Measurements from ENCODE around the gene PGA5. TPM values are rescaled to one million over a fixed set of nuclear protein-coding genes. Genes with fewer than 3 reads are reported as not detected.
"Not testable (repeated sequence)": the region's sequence is repeated elsewhere in the genome, so short reads cannot be mapped to it uniquely, and the experiment has no call there.

Gene PGA5
- total RNA-seq, 4 donors from 2014 or later: 0.55 to 15.0 TPM; not detected in 2

DNA sequence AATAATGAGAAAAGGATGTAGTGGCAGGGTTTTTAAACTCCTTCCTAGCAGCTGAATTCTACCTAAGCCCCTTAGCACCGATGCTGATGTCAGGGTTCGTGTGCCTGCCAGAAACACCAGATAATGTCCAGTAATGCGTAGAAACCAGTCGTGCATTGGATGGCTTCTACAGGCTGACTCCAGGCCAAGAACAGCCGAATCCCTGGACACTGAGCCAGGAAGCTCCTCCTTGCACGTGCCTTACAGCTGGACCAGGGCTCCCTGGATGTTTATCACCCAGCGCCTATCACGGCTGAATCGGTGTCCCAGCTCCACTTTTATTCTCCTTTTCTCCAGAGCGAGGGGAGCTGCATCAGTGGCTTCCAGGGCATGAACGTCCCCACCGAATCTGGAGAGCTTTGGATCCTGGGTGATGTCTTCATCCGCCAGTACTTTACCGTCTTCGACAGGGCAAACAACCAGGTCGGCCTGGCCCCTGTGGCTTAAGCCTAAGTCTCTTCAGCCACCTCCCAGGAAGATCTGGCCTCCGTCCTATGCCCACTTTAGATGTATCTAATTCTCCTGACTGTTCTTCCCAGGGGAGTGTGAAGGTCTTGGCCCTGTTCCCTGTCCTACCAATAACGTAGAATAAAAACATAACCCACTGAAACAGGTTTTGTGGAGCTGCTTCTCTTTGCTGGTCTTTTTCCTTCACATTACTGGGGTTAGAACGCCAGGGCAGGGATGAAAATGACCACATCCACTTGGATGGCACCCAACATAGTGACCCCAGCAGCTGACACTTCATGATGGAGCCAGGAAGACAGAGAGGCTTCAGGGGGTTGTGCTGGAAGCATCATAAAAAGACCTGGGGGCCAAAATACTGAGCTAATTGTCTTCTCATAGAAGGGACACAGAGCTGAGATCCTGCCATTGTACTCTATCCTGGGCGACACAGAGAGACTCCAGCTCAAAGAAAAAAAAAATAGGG, 10.1 kb downstream of the PGA5 start:
- H3K36me3 ChIP-seq; intact Hi-C loops (cut with DNase I; ENCODE audit: low total_unique reads); DNase-seq; H3K9me3 ChIP-seq; H3K27me3 ChIP-seq; H3K27ac ChIP-seq; H3K4me3 ChIP-seq; H3K4me1 ChIP-seq: not testable (repeated sequence)
- WGBS, 2 donors (ENCODE audit: low coverage in 1 of 2): 83 to 92% methylated on average over 7 to 20 of the region's 20 CpGs
- in situ Hi-C loops (cut with MboI; ENCODE audit: low pct_ligation_motif_present in 1 of 4, low pct_unique_long_range_greater_than_20kb in 1 of 4, low sequenced_read_pairs in 3 of 4): loop anchor here in 1 of 4 donors (25.0 kb wide), 1 partner anchor 136 kb away; the partner anchor contains the start of gene TMEM216

GRCh38 chr11:61252332-61252731, 11.4 kb downstream of the PGA5 start:
- H3K27ac ChIP-seq; H3K4me1 ChIP-seq; H3K36me3 ChIP-seq; H3K9me3 ChIP-seq; H3K4me3 ChIP-seq; H3K27me3 ChIP-seq; DNase-seq; intact Hi-C loops (cut with DNase I; ENCODE audit: low total_unique reads): not testable (repeated sequence)
- 13% methylated on average over 1 of the region's 1 CpG; no CpG with 5 or more reads in 1 of the 2 donors for WGBS, 2 donors (ENCODE audit: low coverage in 1 of 2)
- in situ Hi-C loops (cut with MboI; ENCODE audit: low pct_ligation_motif_present in 1 of 4, low pct_unique_long_range_greater_than_20kb in 1 of 4, low sequenced_read_pairs in 3 of 4): loop anchor here in 1 of 4 donors (25.0 kb wide), 1 partner anchor 135 kb away; the partner anchor contains the start of gene TMEM216

DNA sequence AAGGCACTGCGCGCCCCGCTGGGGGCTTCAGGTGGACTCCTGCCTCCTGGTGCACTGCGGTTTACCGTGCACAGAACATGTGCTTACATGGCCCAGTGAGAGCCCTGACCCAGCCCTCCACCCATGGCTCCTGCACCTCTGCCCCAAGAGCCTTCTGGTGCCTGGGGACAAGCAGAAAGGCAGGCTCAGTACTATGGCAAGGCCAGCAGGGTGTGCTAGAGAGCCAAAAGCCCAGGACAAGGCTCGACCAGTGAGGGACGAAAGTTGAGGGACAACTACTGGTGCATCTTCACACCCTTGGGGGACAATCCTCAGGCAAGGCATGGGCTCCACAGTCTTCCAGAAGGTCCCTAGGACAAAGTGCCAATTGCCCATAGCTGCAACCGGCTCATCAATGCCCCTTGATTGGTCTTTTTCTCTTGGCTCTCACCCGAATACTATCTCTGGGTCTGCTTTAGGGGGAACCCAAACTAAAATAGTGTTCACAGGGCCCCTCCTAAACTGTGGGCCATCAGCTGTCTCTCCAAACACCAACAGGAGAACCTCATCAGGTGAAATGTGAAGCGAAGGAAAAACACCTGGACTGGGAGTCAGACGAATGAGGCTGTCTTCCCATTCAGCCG, 13.5 kb downstream of the PGA5 start:
- H3K4me1 ChIP-seq: no peaks in the 10 kb centered on the region
- TF ChIP-seq, protein P1, sequence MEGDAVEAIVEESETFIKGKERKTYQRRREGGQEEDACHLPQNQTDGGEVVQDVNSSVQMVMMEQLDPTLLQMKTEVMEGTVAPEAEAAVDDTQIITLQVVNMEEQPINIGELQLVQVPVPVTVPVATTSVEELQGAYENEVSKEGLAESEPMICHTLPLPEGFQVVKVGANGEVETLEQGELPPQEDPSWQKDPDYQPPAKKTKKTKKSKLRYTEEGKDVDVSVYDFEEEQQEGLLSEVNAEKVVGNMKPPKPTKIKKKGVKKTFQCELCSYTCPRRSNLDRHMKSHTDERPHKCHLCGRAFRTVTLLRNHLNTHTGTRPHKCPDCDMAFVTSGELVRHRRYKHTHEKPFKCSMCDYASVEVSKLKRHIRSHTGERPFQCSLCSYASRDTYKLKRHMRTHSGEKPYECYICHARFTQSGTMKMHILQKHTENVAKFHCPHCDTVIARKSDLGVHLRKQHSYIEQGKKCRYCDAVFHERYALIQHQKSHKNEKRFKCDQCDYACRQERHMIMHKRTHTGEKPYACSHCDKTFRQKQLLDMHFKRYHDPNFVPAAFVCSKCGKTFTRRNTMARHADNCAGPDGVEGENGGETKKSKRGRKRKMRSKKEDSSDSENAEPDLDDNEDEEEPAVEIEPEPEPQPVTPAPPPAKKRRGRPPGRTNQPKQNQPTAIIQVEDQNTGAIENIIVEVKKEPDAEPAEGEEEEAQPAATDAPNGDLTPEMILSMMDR (IDR thresholded peaks at IDR 0.05): peak; percentile 65 to 87 (median 84)
- TF ChIP-seq EP300 (IDR thresholded peaks at IDR 0.05; ENCODE audit: low read depth) (no peak), POLR2A (IDR thresholded peaks at IDR 0.05) (no peak)
- WGBS, 2 donors (ENCODE audit: low coverage in 1 of 2): 58% methylated on average over 12 of the region's 12 CpGs; no CpG with 5 or more reads in 1 of the 2 donors
- no peak overlapping the region for H3K4me3 ChIP-seq
- DNase-seq: peak; percentile 70
- intact Hi-C loops (cut with DNase I; ENCODE audit: low total_unique reads): no loop called here
- in situ Hi-C loops (cut with MboI; ENCODE audit: low pct_ligation_motif_present in 1 of 4, low pct_unique_long_range_greater_than_20kb in 1 of 4, low sequenced_read_pairs in 3 of 4): loop anchor here in 1 of 4 donors (25.0 kb wide), 1 partner anchor 133 kb away; the partner anchor contains the start of gene TMEM216
- no peaks in the 10 kb centered on the region for H3K9me3 ChIP-seq
- no peak overlapping the region for H3K27ac ChIP-seq
- no peaks in the 10 kb centered on the region for H3K36me3 ChIP-seq
- no peaks in the 10 kb centered on the region for H3K27me3 ChIP-seq

GRCh38 chr11:61256710-61257482, 15.9 kb downstream of the PGA5 start:
- Histone ChIP-seq H3K36me3 (no peaks in the 10 kb centered on the region), H3K4me3 (no peak overlapping the region), H3K4me1 (no peaks in the 10 kb centered on the region), H3K9me3 (no peaks in the 10 kb centered on the region), H3K27me3 (no peaks in the 10 kb centered on the region), H3K27ac (no peak overlapping the region)
- no peak for TF ChIP-seq POLR2AphosphoS5 (IDR thresholded peaks at IDR 0.05)
- TF ChIP-seq, protein P1 (IDR thresholded peaks at IDR 0.05): no peak
- TF ChIP-seq POLR2A (IDR thresholded peaks at IDR 0.05): no peak
- TF ChIP-seq EP300 (IDR thresholded peaks at IDR 0.05; ENCODE audit: low read depth): no peak
- WGBS, 2 donors (ENCODE audit: low coverage in 1 of 2): 91 to 92% methylated on average over 2 to 18 of the region's 18 CpGs
- intact Hi-C loops (cut with DNase I; ENCODE audit: low total_unique reads): no loop called here
- no peak for DNase-seq
- in situ Hi-C loops (cut with MboI; ENCODE audit: low pct_ligation_motif_present in 1 of 4, low pct_unique_long_range_greater_than_20kb in 1 of 4, low sequenced_read_pairs in 3 of 4): loop anchor here in 1 of 4 donors (25.0 kb wide), 1 partner anchor 130 kb away; the partner anchor contains the start of gene TMEM216
